HepG2 (cell line): Measurements from ENCODE around the gene CFAP43. TPM values are rescaled to one million over a fixed set of nuclear protein-coding genes. Genes with fewer than 3 reads are reported as not detected.

Experiments
- CBFB ChIP-seq: sonication (generic); formaldehyde crosslinking; IDR thresholded peaks from 2 replicates; pipeline ENCODE4 v1.4.0; 2020; ENCODE audit warnings: missing genetic modification reagents
- CCAR2 ChIP-seq: fragments of 200-400 bp; formaldehyde crosslinking; optimal IDR thresholded peaks from 2 replicates; pipeline ENCODE3; 2018; ENCODE audit warnings: low read depth, mild to moderate bottlenecking, low read length, moderate library complexity
- DRAP1 ChIP-seq: IDR thresholded peaks from 2 replicates; pipeline ENCODE4 v1.6.1; 2016; ENCODE audit warnings: missing genetic modification reagents, missing compliant biosample characterization
- ELF1 ChIP-seq: sonication (generic); formaldehyde crosslinking; IDR thresholded peaks from 2 replicates; pipeline ENCODE4 v1.4.0; 2020; ENCODE audit warnings: missing genetic modification reagents
- ELF3 ChIP-seq: IDR thresholded peaks from 2 replicates; pipeline ENCODE4 v1.6.1; 2016; ENCODE audit warnings: missing genetic modification reagents, missing compliant biosample characterization
- ESRRA ChIP-seq: sonication (generic); formaldehyde crosslinking; IDR thresholded peaks from 2 replicates; pipeline ENCODE4 v1.5.1; 2020; ENCODE audit warnings: mild to moderate bottlenecking, low read depth, missing genetic modification reagents
- GABPA ChIP-seq, 2 experiments: IDR thresholded peaks; 2 replicates each; pipeline ENCODE4 v1.6.1; 2011 to 2016; ENCODE audit warnings: low read depth in 2 of 2, low read length in 1 of 2, missing biosample characterization in 1 of 2, missing genetic modification characterization in 1 of 2
- GPN1 ChIP-seq: sonication (generic); formaldehyde crosslinking; IDR thresholded peaks from 2 replicates; pipeline ENCODE4 v1.5.1; 2020; ENCODE audit warnings: missing genetic modification reagents, borderline replicate concordance
- GZF1 ChIP-seq: sonication (generic); formaldehyde crosslinking; IDR thresholded peaks from 2 replicates; pipeline ENCODE4 v1.5.1; 2020; ENCODE audit warnings: mild to moderate bottlenecking, missing genetic modification reagents
- HNF1B ChIP-seq: sonication (generic); formaldehyde crosslinking; IDR thresholded peaks from 2 replicates; pipeline ENCODE4 v1.5.1; 2020; ENCODE audit warnings: mild to moderate bottlenecking, moderate library complexity, missing genetic modification reagents
- HOXA9 ChIP-seq: sonication (generic); formaldehyde crosslinking; IDR thresholded peaks from 2 replicates; pipeline ENCODE4 v1.8.1; 2022; ENCODE audit warnings: missing genetic modification reagents, mild to moderate bottlenecking, moderate library complexity, borderline replicate concordance
- IRX3 ChIP-seq: sonication (generic); formaldehyde crosslinking; IDR thresholded peaks from 2 replicates; pipeline ENCODE4 v1.8.1; 2023; ENCODE audit warnings: mild to moderate bottlenecking, low read depth, missing genetic modification reagents, borderline replicate concordance
- KDM2A ChIP-seq: sonication (generic); formaldehyde crosslinking; IDR thresholded peaks from 2 replicates; pipeline ENCODE4 v1.4.0; 2020; ENCODE audit warnings: low read depth, missing genetic modification reagents, borderline replicate concordance
- ONECUT2 ChIP-seq: sonication (generic); formaldehyde crosslinking; IDR thresholded peaks from 2 replicates; pipeline ENCODE4 v1.4.0; 2020; ENCODE audit warnings: missing genetic modification reagents
- PHB2 ChIP-seq: fragments of 450-650 bp; IDR thresholded peaks from 2 replicates; pipeline ENCODE4 v1.6.1; 2018; ENCODE audit not compliant: partially characterized antibody
- PHF5A ChIP-seq: IDR thresholded peaks from one replicate; pipeline ENCODE4 v1.6.1; 2018; ENCODE audit warnings: low read depth, missing genetic modification reagents; ENCODE audit not compliant: unreplicated experiment
- SOX5 ChIP-seq: IDR thresholded peaks from 2 replicates; pipeline ENCODE4 v1.6.1; 2016; ENCODE audit warnings: borderline replicate concordance
- SP2 ChIP-seq: sonication (generic); formaldehyde crosslinking; IDR thresholded peaks from 2 replicates; pipeline ENCODE4 v1.5.1; 2020; ENCODE audit warnings: mild to moderate bottlenecking, missing genetic modification reagents
- ZBTB34 ChIP-seq: sonication (generic); formaldehyde crosslinking; IDR thresholded peaks from 2 replicates; pipeline ENCODE4 v1.8.0; 2022; ENCODE audit warnings: mild to moderate bottlenecking, missing genetic modification reagents
- ZNF205 ChIP-seq: IDR thresholded peaks from 2 replicates; pipeline ENCODE4 v1.6.1; 2018; ENCODE audit warnings: missing biosample characterization, missing genetic modification reagents
- ZNF329 ChIP-seq: sonication (generic); formaldehyde crosslinking; IDR thresholded peaks from 2 replicates; pipeline ENCODE4 v1.9.0; 2021; ENCODE audit warnings: low read depth, mild to moderate bottlenecking, missing genetic modification reagents
- ZNF512 ChIP-seq: sonication (generic); formaldehyde crosslinking; IDR thresholded peaks from 2 replicates; pipeline ENCODE4 v1.4.0; 2020; ENCODE audit warnings: mild to moderate bottlenecking, missing genetic modification reagents
- ZNF569 ChIP-seq: sonication (generic); formaldehyde crosslinking; IDR thresholded peaks from 2 replicates; pipeline ENCODE4 v1.5.0; 2020; ENCODE audit warnings: mild to moderate bottlenecking, missing genetic modification reagents, moderate library complexity, borderline replicate concordance
- ZNF749 ChIP-seq: sonication (generic); formaldehyde crosslinking; IDR thresholded peaks from 2 replicates; pipeline ENCODE4 v1.8.0; 2022; ENCODE audit warnings: mild to moderate bottlenecking, missing genetic modification reagents, moderate library complexity, borderline replicate concordance
- ZNF772 ChIP-seq: sonication (generic); formaldehyde crosslinking; IDR thresholded peaks from 2 replicates; pipeline ENCODE4 v1.5.0; 2020; ENCODE audit warnings: mild to moderate bottlenecking, missing genetic modification reagents
- polyA plus RNA-seq, 8 experiments: library from polyadenylated mRNA; depleted of rRNA in 3 of 8; stranded (reverse) in 7 of 8; unstranded in 1 of 8; fragments of >200 nt; fragmentation: Illumina TruSeq in 4 of 8; extraction: Trizol in 4 of 8; gene quantifications; 2 replicates each; pipeline versions ENCODE4 v1.2.1 to v1.2.3, GENCODE V29; 2011 to 2016; ENCODE audit warnings: low read depth in 4 of 8, missing spikeins in 1 of 8, mixed read lengths in 1 of 8; ENCODE audit not compliant: insufficient read depth in 1 of 8
- total RNA-seq, 5 experiments: library from RNA; depleted of rRNA; stranded (reverse); fragments of >200 nt; fragmentation: Illumina TruSeq; extraction: Trizol; gene quantifications; 2 replicates each; pipeline ENCODE4 v1.2.3, GENCODE V29; 2016; ENCODE audit warnings: low read depth in 1 of 5

CFAP43 gene
- total and polyA plus RNA-seq, 2 of the 13 experiments (the other 11 are each of a cell fraction or from before 2014, with no cell fraction given), result 0.24 to 0.38 TPM

GRCh38 chr10:104121485-104122224 lies 110.5 kb downstream of the CFAP43 start, which contains the start of gene SFR1 (continued):
- 0 out of 2 replicates have a peak, but pooled peaks have one; percentile 24 for TF ChIP-seq HNF1B (CRISPR knock-in tag)
- TF ChIP-seq ELF3 (CRISPR knock-in tag), result peak; percentile 83
- peak; percentile 70 for TF ChIP-seq PHF5A
- TF ChIP-seq PHB2, result no peak
- TF ChIP-seq ZNF569 (CRISPR knock-in tag), result no peak
- TF ChIP-seq ZNF749 (CRISPR knock-in tag), result no peak
- no peak for TF ChIP-seq GZF1 (CRISPR knock-in tag)
- peak; percentile 82 for TF ChIP-seq ELF1
- no peak for TF ChIP-seq CCAR2
- peak; percentile 97 for TF ChIP-seq ONECUT2 (CRISPR knock-in tag)
- TF ChIP-seq SP2 (CRISPR knock-in tag), result peak; percentile 81
- TF ChIP-seq GABPA (IDR thresholded peaks at IDR 0.05; ENCODE audit: low read depth, low read length), result no peak
- TF ChIP-seq GABPA (CRISPR knock-in tag; IDR thresholded peaks at IDR 0.05; ENCODE audit: low read depth), result 0 out of 2 replicates have a peak, but pooled peaks have one; percentile 21
- peak; percentile 93 for TF ChIP-seq KDM2A (CRISPR knock-in tag)
- TF ChIP-seq HOXA9 (CRISPR knock-in tag), result 0 out of 2 replicates have a peak, but pooled peaks have one; percentile 72
- TF ChIP-seq CBFB, result 0 out of 2 replicates have a peak, but pooled peaks have one; percentile 16
- peak; percentile 98 for TF ChIP-seq DRAP1 (CRISPR knock-in tag)
- TF ChIP-seq ZNF329, result peak; percentile 52; the same call in 1 of the 2 replicates
- peak; percentile 13; the same call in 1 of the 2 replicates for TF ChIP-seq SOX5 (CRISPR knock-in tag)
- TF ChIP-seq ZBTB34, result 0 out of 2 replicates have a peak, but pooled peaks have one; percentile 56
- no peak for TF ChIP-seq ZNF205 (CRISPR knock-in tag)
- TF ChIP-seq ESRRA, result 0 out of 2 replicates have a peak, but pooled peaks have one; percentile 25
- TF ChIP-seq IRX3 (CRISPR knock-in tag), result 0 out of 2 replicates have a peak, but pooled peaks have one; percentile 63
- no peak for TF ChIP-seq GPN1 (CRISPR knock-in tag)
- no peak for TF ChIP-seq ZNF772 (CRISPR knock-in tag)
- TF ChIP-seq ZNF512 (CRISPR knock-in tag), result no peak
